Fibroblast of lung (primary cell): ENCODE data around the gene SPG21. TPM values are rescaled to one million over a fixed set of nuclear protein-coding genes. Genes with fewer than 3 reads are reported as not detected.

ENCODE experiments used
- DNase-seq, 2 donors: peaks; one replicate each; pipeline versions ENCODE4 v3.0.0 to v3.0.0-alpha.2; 2010; ENCODE audit warnings: low read depth in 2 of 2
- H2AFZ ChIP-seq: 2 replicates; pipeline ENCODE4 v1.5.1; 2012; ENCODE audit warnings: low read length, control low read depth, inconsistent platforms
- H3K27ac ChIP-seq: 2 replicates; pipeline ENCODE4 v1.5.1; 2011; ENCODE audit warnings: low read length, control low read depth; ENCODE audit not compliant: insufficient read depth
- H3K27me3 ChIP-seq: 2 replicates; pipeline ENCODE4 v1.5.1; 2011; ENCODE audit warnings: mild to moderate bottlenecking, low read length; ENCODE audit not compliant: control insufficient read depth, insufficient read depth
- H3K36me3 ChIP-seq: 2 replicates; pipeline ENCODE4 v1.5.1; 2011; ENCODE audit warnings: low read length; ENCODE audit not compliant: control insufficient read depth, insufficient read depth
- H3K4me1 ChIP-seq: 2 replicates; pipeline ENCODE4 v1.5.1; 2011; ENCODE audit warnings: low read length; ENCODE audit not compliant: control insufficient read depth, insufficient read depth; ENCODE audit errors: extremely low read depth
- H3K4me2 ChIP-seq: 2 replicates; pipeline ENCODE4 v1.5.1; 2011; ENCODE audit warnings: low read length, control low read depth; ENCODE audit not compliant: insufficient read depth; ENCODE audit errors: extremely low read depth
- H3K4me3 ChIP-seq, 4 experiments: fragments of 200-600 bp in 1 of 4; sonication (generic) in 1 of 4; replicated peaks in 1 of 4; 2 replicates each; pipeline ENCODE4 v1.5.1; 2011 to 2016; ENCODE audit warnings: low read length in 4 of 4, low read depth in 3 of 4, mild to moderate bottlenecking in 3 of 4, control low read depth in 2 of 4, inconsistent platforms in 1 of 4, mixed read lengths in 1 of 4; ENCODE audit not compliant: insufficient read depth in 1 of 4; ENCODE audit errors: control extremely low read depth in 1 of 4
- H3K79me2 ChIP-seq: 2 replicates; pipeline ENCODE4 v1.5.1; 2012; ENCODE audit warnings: mild to moderate bottlenecking, low read length, inconsistent platforms; ENCODE audit not compliant: control insufficient read depth, insufficient read depth
- H3K9ac ChIP-seq: 2 replicates; pipeline ENCODE4 v1.5.1; 2011; ENCODE audit warnings: mild to moderate bottlenecking, low read length, control low read depth; ENCODE audit not compliant: insufficient read depth
- H3K9me3 ChIP-seq: 2 replicates; pipeline ENCODE4 v1.5.1; 2012; ENCODE audit warnings: low read depth, low read length; ENCODE audit not compliant: control insufficient read depth, insufficient read depth
- H4K20me1 ChIP-seq: 2 replicates; pipeline ENCODE4 v1.5.1; 2011; ENCODE audit warnings: low read length; ENCODE audit not compliant: control insufficient read depth, insufficient read depth; ENCODE audit errors: extremely low read depth
- EZH2 ChIP-seq: IDR thresholded peaks from 2 replicates; pipeline ENCODE4 v1.5.1; 2012; ENCODE audit warnings: low read length, control low read depth, mild to moderate bottlenecking; ENCODE audit errors: missing control alignments
- polyA plus RNA-seq, 2 donors: library from polyadenylated mRNA; depleted of rRNA in 1 of 2; stranded (reverse) in 1 of 2; unstranded in 1 of 2; fragments of >200 nt; gene quantifications; 2 replicates each; pipeline ENCODE4 v1.2.1, GENCODE V29; 2011 to 2012; ENCODE audit warnings: missing spikeins in 1 of 2
- total RNA-seq: library from RNA; depleted of rRNA; stranded (reverse); fragments of >200 nt; gene quantifications from 2 replicates; pipeline ENCODE4 v1.2.1, GENCODE V29; 2014
- TF ChIP-seq, protein P1 (sequence below), 2 donors: IDR thresholded peaks in 1 of 2; conservative IDR thresholded peaks in 1 of 2; 1 replicate in 1 of 2; 2 replicates in 1 of 2; pipeline ENCODE4 v1.5.1; 2011 to 2012; ENCODE audit warnings: low read length in 2 of 2, control low read depth in 1 of 2, inconsistent platforms in 1 of 2, low read depth in 1 of 2, mild to moderate bottlenecking in 1 of 2

Gene SPG21
- total and polyA plus RNA-seq, 2 donors (not counting 1 experiment from before 2014, with no cell fraction given) = 68.4 to 95.3 TPM

DNA sequence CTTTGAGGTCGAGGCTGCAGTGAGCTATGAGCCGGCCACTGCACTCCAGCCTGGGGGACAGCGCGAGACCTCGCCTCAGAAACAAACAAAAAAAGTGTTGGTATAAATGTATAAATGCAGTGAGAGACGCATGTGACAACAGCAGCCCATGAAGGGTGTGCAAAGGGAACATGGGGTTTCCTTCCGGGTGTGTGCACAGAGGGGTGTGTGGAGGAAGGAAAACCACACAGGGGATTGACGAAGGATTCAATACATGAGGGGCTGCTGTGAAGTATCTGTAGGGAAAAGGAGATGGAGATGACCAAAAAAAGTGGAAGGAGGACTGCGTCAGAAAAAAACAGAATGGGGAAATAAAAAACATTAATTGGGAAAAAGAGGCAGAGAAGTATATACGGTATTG is 38.6 kb upstream of the SPG21 start:
- H3K4me3 ChIP-seq = peak overlapping the region; percentile 71 to 94 (median 86)
- peaks cover 2% of the 10 kb centered on the region for H3K36me3 ChIP-seq
- no peaks in the 10 kb centered on the region for H3K27me3 ChIP-seq
- no peak overlapping the region for H3K9ac ChIP-seq
- peak overlapping the region; percentile 96 for H3K4me2 ChIP-seq
- H3K4me1 ChIP-seq = no peaks in the 10 kb centered on the region
- H3K79me2 ChIP-seq = peaks cover 10% of the 10 kb centered on the region
- no peaks in the 10 kb centered on the region for H3K9me3 ChIP-seq
- H4K20me1 ChIP-seq = no peaks in the 10 kb centered on the region
- no peak for TF ChIP-seq EZH2
- TF ChIP-seq, protein P1, sequence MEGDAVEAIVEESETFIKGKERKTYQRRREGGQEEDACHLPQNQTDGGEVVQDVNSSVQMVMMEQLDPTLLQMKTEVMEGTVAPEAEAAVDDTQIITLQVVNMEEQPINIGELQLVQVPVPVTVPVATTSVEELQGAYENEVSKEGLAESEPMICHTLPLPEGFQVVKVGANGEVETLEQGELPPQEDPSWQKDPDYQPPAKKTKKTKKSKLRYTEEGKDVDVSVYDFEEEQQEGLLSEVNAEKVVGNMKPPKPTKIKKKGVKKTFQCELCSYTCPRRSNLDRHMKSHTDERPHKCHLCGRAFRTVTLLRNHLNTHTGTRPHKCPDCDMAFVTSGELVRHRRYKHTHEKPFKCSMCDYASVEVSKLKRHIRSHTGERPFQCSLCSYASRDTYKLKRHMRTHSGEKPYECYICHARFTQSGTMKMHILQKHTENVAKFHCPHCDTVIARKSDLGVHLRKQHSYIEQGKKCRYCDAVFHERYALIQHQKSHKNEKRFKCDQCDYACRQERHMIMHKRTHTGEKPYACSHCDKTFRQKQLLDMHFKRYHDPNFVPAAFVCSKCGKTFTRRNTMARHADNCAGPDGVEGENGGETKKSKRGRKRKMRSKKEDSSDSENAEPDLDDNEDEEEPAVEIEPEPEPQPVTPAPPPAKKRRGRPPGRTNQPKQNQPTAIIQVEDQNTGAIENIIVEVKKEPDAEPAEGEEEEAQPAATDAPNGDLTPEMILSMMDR (conservative IDR thresholded peaks at IDR 0.05 in 1 of 2, IDR thresholded peaks at IDR 0.05 in 1 of 2; ENCODE audit: low read depth in 1 of 2, low read length in 2 of 2) = no peak
- no peak overlapping the region for H2AFZ ChIP-seq
- no peak overlapping the region for H3K27ac ChIP-seq
- DNase-seq = no peak

DNA sequence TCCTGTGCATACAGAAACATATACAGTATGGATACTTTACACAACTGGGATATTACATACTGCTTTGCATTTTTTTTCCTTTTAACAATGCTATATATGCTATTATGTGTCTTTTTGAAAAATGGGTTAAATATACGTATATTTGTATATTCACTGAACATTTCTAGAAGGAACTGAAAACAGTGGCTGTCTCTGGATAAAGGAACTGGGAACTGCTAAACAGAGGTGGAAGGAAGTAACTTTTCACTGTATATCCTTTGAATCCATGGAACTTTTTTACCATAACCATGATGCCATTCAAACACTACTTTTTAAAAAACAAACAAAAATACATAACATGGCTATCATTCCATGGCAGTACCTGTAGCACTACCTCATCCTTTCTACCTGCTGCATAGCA is 37.9 kb upstream of the SPG21 start:
- Histone ChIP-seq H3K4me1 (no peaks in the 10 kb centered on the region), H3K4me3 (peak overlapping the region in 2 of 4 experiments; percentile 71 to 94), H3K4me2 (peak overlapping the region; percentile 26), H3K27ac (no peak overlapping the region), H3K27me3 (no peaks in the 10 kb centered on the region), H3K36me3 (peaks cover 2% of the 10 kb centered on the region), H3K9ac (no peak overlapping the region), H3K79me2 (peaks cover 10% of the 10 kb centered on the region), H2AFZ (no peak overlapping the region), H3K9me3 (no peaks in the 10 kb centered on the region), H4K20me1 (no peaks in the 10 kb centered on the region)
- DNase-seq = no peak
- TF ChIP-seq, protein P1 (conservative IDR thresholded peaks at IDR 0.05 in 1 of 2, IDR thresholded peaks at IDR 0.05 in 1 of 2; ENCODE audit: low read depth in 1 of 2, low read length in 2 of 2) = no peak
- no peak for TF ChIP-seq EZH2

DNA sequence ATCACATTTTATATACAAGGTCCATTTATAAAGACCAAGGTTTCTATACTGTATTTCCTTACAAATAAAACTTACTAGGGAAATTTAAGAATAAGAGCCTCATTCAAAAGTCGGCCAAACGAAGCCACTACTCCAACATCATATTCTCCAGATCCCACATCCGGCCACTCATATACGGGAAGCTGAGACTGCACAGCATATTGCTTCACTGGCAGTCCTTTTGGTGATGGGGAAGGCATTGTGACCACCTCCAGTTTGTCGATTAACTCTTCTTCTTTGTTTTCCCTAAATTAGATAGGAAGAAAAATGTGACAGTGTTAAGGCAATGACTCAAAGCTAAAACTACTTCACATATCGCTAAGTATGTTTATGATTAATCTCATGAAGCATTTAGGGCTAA is 37.0 kb upstream of the SPG21 start:
- no peak overlapping the region for H3K4me3 ChIP-seq
- H3K27ac ChIP-seq = no peak overlapping the region
- no peaks in the 10 kb centered on the region for H3K27me3 ChIP-seq
- H3K9ac ChIP-seq = no peak overlapping the region
- no peak overlapping the region for H2AFZ ChIP-seq
- H4K20me1 ChIP-seq = no peaks in the 10 kb centered on the region
- no peak overlapping the region for H3K4me2 ChIP-seq
- no peak for TF ChIP-seq EZH2
- TF ChIP-seq, protein P1 (conservative IDR thresholded peaks at IDR 0.05 in 1 of 2, IDR thresholded peaks at IDR 0.05 in 1 of 2; ENCODE audit: low read depth in 1 of 2, low read length in 2 of 2) = no peak
- H3K4me1 ChIP-seq = no peaks in the 10 kb centered on the region
- H3K9me3 ChIP-seq = no peaks in the 10 kb centered on the region
- DNase-seq = no peak
- H3K36me3 ChIP-seq = peaks cover 2% of the 10 kb centered on the region
- peaks cover 10% of the 10 kb centered on the region for H3K79me2 ChIP-seq
